SH-SY5Y (cell line): Measurements from ENCODE around the gene GGT6.

Experiments
- GATA2 ChIP-seq: IDR thresholded peaks from 2 replicates; pipeline ENCODE4 v1.6.1; 2011; ENCODE audit warnings: mild to moderate bottlenecking, low read depth, low read length
- GATA3 ChIP-seq: IDR thresholded peaks from 2 replicates; pipeline ENCODE4 v1.6.1; 2011; ENCODE audit warnings: low read depth, mild to moderate bottlenecking, low read length, moderate library complexity

- TF ChIP-seq GATA3, result no peak
- no peak for TF ChIP-seq GATA2
These were observed 21.7 kb upstream of the GGT6 start for GRCh38 chr17:4582101-4582501.
